ENCODE measurements around the gene SAFB.
A peak's percentile ranks its signal among the peaks of the same experiment; 100 is the strongest.
"Not testable (repeated sequence)": the region's sequence is repeated elsewhere in the genome, so short reads cannot be mapped to it uniquely, and the experiment has no call there.

SAFB gene

GRCh38 chr19:5684694-5685430, 62.0 kb downstream of the SAFB start:
- DNase-seq (ENCODE audit: low read depth) = no peak

GRCh38 chr19:5686326-5686646, 63.4 kb downstream of the SAFB start:
- no peak for DNase-seq (ENCODE audit: low read depth)

GRCh38 chr19:5686647-5687359, 63.9 kb downstream of the SAFB start:
- DNase-seq (ENCODE audit: low read depth) = peak; percentile 100

- no peak for DNase-seq (ENCODE audit: low read depth)
These were observed 64.7 kb downstream of the SAFB start for GRCh38 chr19:5687360-5688198.

- DNase-seq (ENCODE audit: low read depth) = not testable (repeated sequence)
These were observed 65.5 kb downstream of the SAFB start for GRCh38 chr19:5688262-5688881.

- peak; percentile 98 for DNase-seq (ENCODE audit: low read depth)
These were observed 67.5 kb downstream of the SAFB start, which contains the start of gene RPL36 for GRCh38 chr19:5690125-5690954. RPL36 (plus strand) TSS chr19:5690295; CDS start chr19:5690508, 213 bp downstream.

GRCh38 chr19:5690955-5691821, 68.3 kb downstream of the SAFB start:
- DNase-seq (ENCODE audit: low read depth) = peak; percentile 57

GRCh38 chr19:5691822-5692722, 69.2 kb downstream of the SAFB start:
- DNase-seq (ENCODE audit: low read depth) = no peak

- no peak for DNase-seq (ENCODE audit: low read depth)
These were observed 69.9 kb downstream of the SAFB start for GRCh38 chr19:5692723-5693194.

- DNase-seq (ENCODE audit: low read depth) = no peak
These were observed 70.6 kb downstream of the SAFB start for GRCh38 chr19:5693195-5694166.

GRCh38 chr19:5694167-5694955, 71.5 kb downstream of the SAFB start:
- no peak for DNase-seq (ENCODE audit: low read depth)

GRCh38 chr19:5694956-5695648, 72.2 kb downstream of the SAFB start:
- DNase-seq (ENCODE audit: low read depth) = no peak

- no peak for DNase-seq (ENCODE audit: low read depth)
These were observed 72.8 kb downstream of the SAFB start for GRCh38 chr19:5695649-5696195.

GRCh38 chr19:5696196-5697021, 73.5 kb downstream of the SAFB start:
- DNase-seq (ENCODE audit: low read depth) = no peak
